Fibroblast of mammary gland (primary cell): ENCODE results near the gene OXER1.

Experiments used
- DNase-seq: peaks from one replicate; pipeline ENCODE4 v3.0.0-alpha.2; 2010; ENCODE audit warnings: low read depth
- H3K4me3 ChIP-seq: 2 replicates; pipeline ENCODE4 v1.5.1; 2011; ENCODE audit warnings: low read depth, mild to moderate bottlenecking, low read length, moderate library complexity; ENCODE audit not compliant: control insufficient read depth
- CTCF ChIP-seq: conservative IDR thresholded peaks from 2 replicates; pipeline ENCODE4 v1.5.1; 2011; ENCODE audit warnings: low read depth, low read length, inconsistent platforms; ENCODE audit not compliant: control insufficient read depth, insufficient read depth

The OXER1 gene

GRCh38 chr2:42757981-42758740 lies 5.8 kb downstream of the OXER1 start:
- no peak for TF ChIP-seq CTCF
- H3K4me3 ChIP-seq = no peak overlapping the region
- DNase-seq = no peak

- no peak for TF ChIP-seq CTCF
- DNase-seq = no peak
- H3K4me3 ChIP-seq = no peak overlapping the region
Observed at GRCh38 chr2:42756966-42757513, 6.9 kb downstream of the OXER1 start.

GRCh38 chr2:42756150-42756775 lies 7.7 kb downstream of the OXER1 start:
- DNase-seq = no peak

GRCh38 chr2:42755191-42755880 lies 8.6 kb downstream of the OXER1 start:
- no peak overlapping the region for H3K4me3 ChIP-seq
- DNase-seq = peak; percentile 71
- no peak for TF ChIP-seq CTCF

More at GRCh38 chr2:42756150-42756775, 7.7 kb downstream of the OXER1 start:
- no peak overlapping the region for H3K4me3 ChIP-seq
- no peak for TF ChIP-seq CTCF

- H3K4me3 ChIP-seq = no peak overlapping the region
- DNase-seq = no peak
- no peak for TF ChIP-seq CTCF
Observed at GRCh38 chr2:42754776-42755140, 9.2 kb downstream of the OXER1 start.

- no peak overlapping the region for H3K4me3 ChIP-seq
- peak; percentile 22 for DNase-seq
- no peak for TF ChIP-seq CTCF
Observed at GRCh38 chr2:42754021-42754775, 9.7 kb downstream of the OXER1 start.
